Measurements from ENCODE around the gene RGP1.

Gene RGP1

DNA sequence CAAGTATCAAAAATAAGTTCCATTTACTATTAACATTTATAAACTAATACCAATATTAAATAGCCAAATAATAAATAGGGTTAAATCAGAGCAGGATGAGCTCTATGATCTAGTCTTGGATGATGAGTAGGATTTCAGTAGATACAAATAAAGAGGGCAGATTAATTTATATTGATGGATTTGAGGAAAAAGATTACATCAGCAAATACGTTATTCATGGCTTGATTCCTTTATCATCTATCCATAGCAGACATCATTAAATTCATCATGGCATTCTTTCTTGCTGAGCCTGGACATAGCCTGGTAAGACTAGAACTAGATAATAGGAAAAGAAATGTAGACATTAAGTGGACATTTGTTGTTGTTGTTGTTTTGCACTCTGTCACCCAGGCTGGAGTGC is 18.4 kb downstream of the RGP1 start:
- H3K4me3 ChIP-seq (replicated peaks; ENCODE audit: low read depth, low read length): no peak overlapping the region
- TF ChIP-seq, protein P1, sequence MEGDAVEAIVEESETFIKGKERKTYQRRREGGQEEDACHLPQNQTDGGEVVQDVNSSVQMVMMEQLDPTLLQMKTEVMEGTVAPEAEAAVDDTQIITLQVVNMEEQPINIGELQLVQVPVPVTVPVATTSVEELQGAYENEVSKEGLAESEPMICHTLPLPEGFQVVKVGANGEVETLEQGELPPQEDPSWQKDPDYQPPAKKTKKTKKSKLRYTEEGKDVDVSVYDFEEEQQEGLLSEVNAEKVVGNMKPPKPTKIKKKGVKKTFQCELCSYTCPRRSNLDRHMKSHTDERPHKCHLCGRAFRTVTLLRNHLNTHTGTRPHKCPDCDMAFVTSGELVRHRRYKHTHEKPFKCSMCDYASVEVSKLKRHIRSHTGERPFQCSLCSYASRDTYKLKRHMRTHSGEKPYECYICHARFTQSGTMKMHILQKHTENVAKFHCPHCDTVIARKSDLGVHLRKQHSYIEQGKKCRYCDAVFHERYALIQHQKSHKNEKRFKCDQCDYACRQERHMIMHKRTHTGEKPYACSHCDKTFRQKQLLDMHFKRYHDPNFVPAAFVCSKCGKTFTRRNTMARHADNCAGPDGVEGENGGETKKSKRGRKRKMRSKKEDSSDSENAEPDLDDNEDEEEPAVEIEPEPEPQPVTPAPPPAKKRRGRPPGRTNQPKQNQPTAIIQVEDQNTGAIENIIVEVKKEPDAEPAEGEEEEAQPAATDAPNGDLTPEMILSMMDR (IDR thresholded peaks at IDR 0.05; ENCODE audit: insufficient read depth, low read length, poor library complexity, severe bottlenecking): no peak
- no peaks in the 10 kb centered on the region for H3K27me3 ChIP-seq (replicated peaks; ENCODE audit: control insufficient read depth, insufficient read depth, low read length)
- H3K36me3 ChIP-seq (ENCODE audit: control insufficient read depth, insufficient read depth, low read length): no peaks in the 10 kb centered on the region
- no peak for DNase-seq (ENCODE audit: extremely low read depth, insufficient read length)

DNA sequence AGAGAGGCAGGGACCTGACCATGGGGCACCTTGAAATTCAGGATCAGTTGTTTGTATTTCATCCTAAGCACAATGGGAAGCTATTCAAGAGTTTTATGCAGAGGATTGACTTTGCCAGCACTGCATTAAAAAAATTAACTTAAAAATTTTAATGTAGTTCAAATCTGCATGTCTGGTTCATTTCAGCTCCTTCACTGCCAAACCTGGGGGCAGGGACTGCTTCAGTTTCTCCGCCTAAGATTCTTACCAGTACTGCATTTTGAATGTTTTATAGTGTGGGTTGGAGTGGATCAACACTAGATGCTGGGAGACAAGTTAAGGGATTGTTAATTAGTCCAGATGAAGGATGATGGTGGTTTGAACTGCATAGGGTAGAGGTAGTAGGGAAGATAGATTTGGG is 20.7 kb downstream of the RGP1 start:
- no peaks in the 10 kb centered on the region for H3K27me3 ChIP-seq (replicated peaks; ENCODE audit: control insufficient read depth, insufficient read depth, low read length)
- no peak for DNase-seq (ENCODE audit: extremely low read depth, insufficient read length)
- no peak overlapping the region for H3K4me3 ChIP-seq (replicated peaks; ENCODE audit: low read depth, low read length)
- TF ChIP-seq, protein P1 (IDR thresholded peaks at IDR 0.05; ENCODE audit: insufficient read depth, low read length, poor library complexity, severe bottlenecking): no peak
- H3K36me3 ChIP-seq (ENCODE audit: control insufficient read depth, insufficient read depth, low read length): no peaks in the 10 kb centered on the region

DNA sequence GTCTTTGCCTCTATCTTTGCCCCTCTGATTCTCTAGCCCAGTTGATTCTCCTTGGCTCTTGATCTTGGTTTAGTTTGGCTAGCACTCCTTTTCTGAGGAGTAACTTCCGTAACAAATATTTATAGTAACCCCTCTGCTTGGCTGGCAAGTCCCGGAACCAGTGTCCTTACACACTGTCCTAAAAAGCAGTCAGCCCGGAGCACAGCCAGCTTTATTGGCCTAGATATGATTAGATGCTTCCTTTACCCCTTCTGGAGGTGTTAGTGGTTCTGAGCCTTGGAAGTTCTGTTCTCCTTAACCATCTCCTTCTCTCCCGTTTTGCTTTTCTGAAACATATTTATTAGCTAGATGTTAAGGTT is 22.0 kb downstream of the RGP1 start:
- DNase-seq (ENCODE audit: extremely low read depth, insufficient read length): no peak
- TF ChIP-seq, protein P1 (IDR thresholded peaks at IDR 0.05; ENCODE audit: insufficient read depth, low read length, poor library complexity, severe bottlenecking): no peak
- no peaks in the 10 kb centered on the region for H3K27me3 ChIP-seq (replicated peaks; ENCODE audit: control insufficient read depth, insufficient read depth, low read length)
- no peaks in the 10 kb centered on the region for H3K36me3 ChIP-seq (ENCODE audit: control insufficient read depth, insufficient read depth, low read length)
- no peak overlapping the region for H3K4me3 ChIP-seq (replicated peaks; ENCODE audit: low read depth, low read length)

DNA sequence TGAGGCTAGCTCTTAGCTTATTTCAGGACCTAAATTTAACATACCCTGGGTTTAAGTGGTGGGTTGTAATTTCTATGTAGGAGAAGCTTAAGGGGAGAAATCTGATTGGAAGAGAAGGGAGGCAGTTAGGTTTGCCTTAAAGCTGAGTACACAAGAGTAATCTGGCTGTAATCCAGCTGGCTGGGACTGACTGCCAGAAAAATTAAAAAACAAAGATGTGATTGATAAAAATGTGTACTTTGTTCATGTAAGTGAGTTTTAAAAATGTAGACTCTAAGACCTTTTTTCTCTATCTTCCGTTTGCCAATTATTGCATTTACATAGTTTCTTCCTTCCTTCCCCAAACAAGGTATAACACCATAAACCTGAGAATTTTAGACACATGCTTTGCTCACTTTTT is 22.4 kb downstream of the RGP1 start:
- no peak for DNase-seq (ENCODE audit: extremely low read depth, insufficient read length)
- no peaks in the 10 kb centered on the region for H3K27me3 ChIP-seq (replicated peaks; ENCODE audit: control insufficient read depth, insufficient read depth, low read length)
- no peaks in the 10 kb centered on the region for H3K36me3 ChIP-seq (ENCODE audit: control insufficient read depth, insufficient read depth, low read length)
- no peak overlapping the region for H3K4me3 ChIP-seq (replicated peaks; ENCODE audit: low read depth, low read length)
- TF ChIP-seq, protein P1 (IDR thresholded peaks at IDR 0.05; ENCODE audit: insufficient read depth, low read length, poor library complexity, severe bottlenecking): no peak

DNA sequence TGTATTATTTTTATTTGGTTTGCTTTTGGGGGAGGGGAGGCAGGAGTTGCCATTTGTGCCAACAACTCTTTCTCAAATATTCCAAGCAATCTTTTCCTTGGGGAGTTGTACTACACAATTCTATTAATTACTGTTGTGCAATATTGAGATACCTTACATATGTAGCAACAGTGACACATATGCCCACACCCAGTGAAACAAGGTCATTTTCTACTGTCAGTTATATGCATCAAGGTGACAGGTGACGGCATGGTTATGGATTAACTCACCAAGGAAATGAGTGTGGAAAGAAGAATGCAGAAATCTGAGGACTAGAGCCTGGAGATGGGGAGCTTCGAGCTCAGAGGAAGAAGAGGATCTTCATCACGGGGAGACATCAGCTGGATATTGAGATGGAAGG is 22.9 kb downstream of the RGP1 start:
- TF ChIP-seq, protein P1 (IDR thresholded peaks at IDR 0.05; ENCODE audit: insufficient read depth, low read length, poor library complexity, severe bottlenecking): no peak
- DNase-seq (ENCODE audit: extremely low read depth, insufficient read length): no peak
- H3K36me3 ChIP-seq (ENCODE audit: control insufficient read depth, insufficient read depth, low read length): no peaks in the 10 kb centered on the region
- no peaks in the 10 kb centered on the region for H3K27me3 ChIP-seq (replicated peaks; ENCODE audit: control insufficient read depth, insufficient read depth, low read length)
- H3K4me3 ChIP-seq (replicated peaks; ENCODE audit: low read depth, low read length): no peak overlapping the region

DNA sequence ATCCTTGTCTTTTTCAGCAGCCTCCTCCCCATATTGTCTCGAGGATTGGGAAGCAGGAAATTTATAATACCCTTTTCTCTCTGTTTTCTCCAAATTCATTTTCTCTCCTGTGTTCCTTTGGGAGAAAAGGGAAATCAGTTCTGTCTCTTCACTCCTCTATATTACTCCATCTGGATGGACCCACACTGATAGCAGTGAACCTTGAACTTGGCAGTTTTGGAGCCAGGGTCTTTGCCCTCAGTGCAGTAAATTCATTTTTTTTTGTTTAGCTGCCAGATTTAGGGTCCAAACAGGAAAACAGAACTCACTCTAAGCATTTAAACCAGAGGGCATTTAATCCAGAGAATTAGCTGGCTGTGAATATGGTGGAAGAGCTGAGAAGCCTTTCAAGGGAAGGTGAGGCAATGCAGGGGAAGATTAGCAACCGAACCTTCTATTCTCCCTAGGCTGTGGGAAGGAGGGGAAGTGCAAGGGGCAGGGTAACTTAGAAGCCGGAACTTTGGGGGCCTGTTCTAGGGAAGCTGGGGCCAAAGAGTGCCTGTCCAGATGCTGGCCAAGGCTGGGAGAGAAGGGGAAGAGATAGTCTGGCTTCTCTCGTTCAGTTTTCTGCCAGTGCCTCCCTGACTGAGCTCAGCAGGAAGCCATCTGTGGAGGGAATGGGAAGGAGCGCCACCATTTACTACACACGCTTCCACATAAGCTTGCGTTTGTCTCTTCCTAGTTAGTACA is 26.0 kb downstream of the RGP1 start:
- TF ChIP-seq, protein P1 (IDR thresholded peaks at IDR 0.05; ENCODE audit: insufficient read depth, low read length, poor library complexity, severe bottlenecking): no peak
- Histone ChIP-seq H3K27me3 (replicated peaks; ENCODE audit: control insufficient read depth, insufficient read depth, low read length) (no peaks in the 10 kb centered on the region), H3K36me3 (ENCODE audit: control insufficient read depth, insufficient read depth, low read length) (no peaks in the 10 kb centered on the region), H3K4me3 (replicated peaks; ENCODE audit: low read depth, low read length) (no peak overlapping the region)
- no peak for DNase-seq (ENCODE audit: extremely low read depth, insufficient read length)
